RWPE1 (cell line): ENCODE data around the gene METTL4.

Experiments
- CTCF ChIA-PET: fragments of 350-600 bp; sonication (Branson Sonifier 250); formaldehyde crosslinking; extraction: SDS; loops from one replicate; lab custom pipeline; 2021; lab: Yijun Ruan, JAX
- POLR2A ChIA-PET: fragments of 400-600 bp; formaldehyde crosslinking; extraction: SDS; loops from one replicate; lab custom pipeline; 2020; ENCODE audit warnings: antibody characterized with exemption; ENCODE audit not compliant: low non-redundant PET; lab: Yijun Ruan, JAX
- DNase-seq: peaks from one replicate; pipeline ENCODE4 v3.0.0; 2012; ENCODE audit warnings: low spot score
- H3K27ac ChIP-seq: fragments of 450-650 bp; 2 replicates; pipeline ENCODE4 v1.5.1; 2017
- TF ChIP-seq, protein P1 (sequence below): fragments of 450-650 bp; conservative IDR thresholded peaks from 2 replicates; pipeline ENCODE4 v1.5.1; 2017; ENCODE audit warnings: low read depth, mild to moderate bottlenecking

Gene METTL4

DNA sequence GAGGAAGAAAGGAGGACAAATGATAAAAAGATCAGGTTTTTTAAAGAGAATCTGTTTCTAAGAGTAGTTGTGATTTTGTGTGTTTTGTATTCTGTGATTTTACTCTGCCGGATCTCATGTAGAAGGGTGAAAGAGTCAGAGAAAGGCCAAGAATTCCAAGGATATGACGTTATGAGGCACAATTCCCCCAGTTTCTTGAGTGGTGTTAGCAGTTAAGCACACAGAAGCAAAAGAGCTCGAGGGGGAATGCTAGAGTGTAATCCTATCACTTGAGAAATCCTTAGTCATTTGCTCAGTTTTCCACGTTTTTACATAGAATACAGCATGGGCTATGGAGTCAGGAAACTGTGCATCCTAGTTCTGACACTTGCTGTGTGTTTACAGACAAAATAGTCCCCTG, 34.8 kb downstream of the METTL4 start:
- no peak for DNase-seq
- TF ChIP-seq, protein P1, sequence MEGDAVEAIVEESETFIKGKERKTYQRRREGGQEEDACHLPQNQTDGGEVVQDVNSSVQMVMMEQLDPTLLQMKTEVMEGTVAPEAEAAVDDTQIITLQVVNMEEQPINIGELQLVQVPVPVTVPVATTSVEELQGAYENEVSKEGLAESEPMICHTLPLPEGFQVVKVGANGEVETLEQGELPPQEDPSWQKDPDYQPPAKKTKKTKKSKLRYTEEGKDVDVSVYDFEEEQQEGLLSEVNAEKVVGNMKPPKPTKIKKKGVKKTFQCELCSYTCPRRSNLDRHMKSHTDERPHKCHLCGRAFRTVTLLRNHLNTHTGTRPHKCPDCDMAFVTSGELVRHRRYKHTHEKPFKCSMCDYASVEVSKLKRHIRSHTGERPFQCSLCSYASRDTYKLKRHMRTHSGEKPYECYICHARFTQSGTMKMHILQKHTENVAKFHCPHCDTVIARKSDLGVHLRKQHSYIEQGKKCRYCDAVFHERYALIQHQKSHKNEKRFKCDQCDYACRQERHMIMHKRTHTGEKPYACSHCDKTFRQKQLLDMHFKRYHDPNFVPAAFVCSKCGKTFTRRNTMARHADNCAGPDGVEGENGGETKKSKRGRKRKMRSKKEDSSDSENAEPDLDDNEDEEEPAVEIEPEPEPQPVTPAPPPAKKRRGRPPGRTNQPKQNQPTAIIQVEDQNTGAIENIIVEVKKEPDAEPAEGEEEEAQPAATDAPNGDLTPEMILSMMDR, result no peak
- H3K27ac ChIP-seq, result no peak overlapping the region
- POLR2A ChIA-PET, result no interaction called here
- CTCF ChIA-PET, result interaction anchor here (0.6 kb wide), 1 partner anchor 9 kb away, joined by 3 read pairs; no protein-coding TSS in a partner anchor

DNA sequence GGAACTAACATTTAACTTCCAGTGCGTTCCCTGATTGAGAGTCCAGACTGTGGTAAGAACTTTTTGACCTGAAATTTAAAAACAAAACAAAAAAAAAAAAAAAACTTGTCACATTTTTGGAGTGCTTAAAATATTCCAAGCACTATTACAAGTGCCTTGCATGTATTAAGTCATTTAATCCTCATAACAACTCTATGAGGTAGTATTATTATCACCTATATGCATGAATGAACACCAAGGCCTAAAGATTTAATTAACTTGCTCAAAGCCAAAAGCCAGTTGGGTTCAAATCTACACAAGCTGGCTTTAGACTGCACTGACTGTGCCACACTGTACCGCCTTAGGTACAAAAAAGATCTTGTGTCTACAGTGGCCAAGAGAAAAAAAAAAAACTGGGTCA, 35.2 kb downstream of the METTL4 start:
- POLR2A ChIA-PET, result no interaction called here
- no peak for DNase-seq

DNA sequence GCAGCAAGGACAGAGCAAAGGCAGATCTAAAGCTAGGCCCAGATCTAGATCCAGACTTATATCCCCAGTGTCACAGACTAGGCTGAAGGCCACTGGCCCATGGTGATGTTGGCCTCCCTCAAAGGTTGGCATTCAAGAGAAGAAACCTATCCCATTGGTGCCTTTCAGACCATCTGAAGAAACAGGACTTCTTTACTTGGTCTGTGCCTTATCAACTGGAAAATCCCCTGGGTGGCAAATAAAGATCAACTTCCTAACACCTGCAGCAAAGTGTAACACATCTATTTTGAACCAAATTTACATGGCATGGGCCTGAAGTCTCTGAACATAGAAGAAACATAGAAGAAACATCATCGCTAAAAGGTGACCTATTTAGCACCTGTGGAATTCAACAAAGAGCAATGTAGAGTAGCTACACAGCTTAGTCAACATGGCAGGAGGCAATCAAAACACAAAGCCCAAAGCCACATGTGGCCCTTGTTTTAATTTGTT, 35.8 kb downstream of the METTL4 start:
- POLR2A ChIA-PET, result no interaction called here
- TF ChIP-seq, protein P1, result no peak
- H3K27ac ChIP-seq, result no peak overlapping the region
- no peak for DNase-seq
- CTCF ChIA-PET, result no interaction called here

More for the DNA sequence above, 35.2 kb downstream of the METTL4 start:
- H3K27ac ChIP-seq, result no peak overlapping the region
- TF ChIP-seq, protein P1, result no peak
- CTCF ChIA-PET, result interaction anchor here (0.6 kb wide), 1 partner anchor 8 kb away, joined by 3 read pairs; no protein-coding TSS in a partner anchor

DNA sequence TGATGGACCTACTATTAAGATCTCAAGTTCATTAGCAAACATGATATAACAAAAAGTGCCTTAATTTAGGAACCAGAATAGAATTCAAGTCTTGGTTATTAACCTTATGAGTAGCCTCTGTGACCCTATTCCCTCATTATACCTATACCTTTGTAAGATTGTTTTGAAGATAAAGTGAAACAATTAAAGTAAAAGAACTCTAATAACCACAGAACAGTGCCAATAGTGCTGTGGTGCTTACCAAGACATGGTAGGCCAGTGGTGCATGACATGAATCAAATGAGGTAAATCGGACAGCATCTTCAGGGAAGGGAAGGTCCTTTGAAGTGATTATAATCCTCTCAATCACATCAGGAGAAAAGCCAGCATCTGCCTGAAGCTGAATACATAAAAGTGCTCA, 36.4 kb downstream of the METTL4 start:
- ChIA-PET POLR2A (no interaction called here), CTCF (no interaction called here)
- TF ChIP-seq, protein P1, result no peak
- no peak overlapping the region for H3K27ac ChIP-seq
- DNase-seq, result no peak

DNA sequence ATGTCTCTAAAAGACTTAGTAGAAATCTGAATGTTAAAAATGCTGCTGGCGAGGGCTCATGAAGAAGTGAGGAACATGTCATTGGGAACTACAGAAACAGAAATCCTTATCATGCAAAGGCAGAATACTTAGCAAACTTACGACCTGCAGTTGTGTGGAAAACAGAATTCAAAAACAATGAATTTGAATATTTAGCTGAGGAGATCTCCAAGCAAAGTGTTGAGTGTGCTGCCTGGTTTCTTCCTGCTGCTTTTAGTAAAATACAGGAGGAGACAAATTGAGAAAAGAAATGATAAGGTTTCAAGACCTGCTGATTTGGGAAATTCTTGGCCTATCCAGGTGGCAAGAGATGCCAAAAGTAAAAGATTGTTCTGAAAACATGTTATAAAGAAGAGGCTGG, 38.5 kb downstream of the METTL4 start:
- TF ChIP-seq, protein P1, result no peak
- POLR2A ChIA-PET, result no interaction called here
- CTCF ChIA-PET, result no interaction called here
- no peak for DNase-seq
- no peak overlapping the region for H3K27ac ChIP-seq

DNA sequence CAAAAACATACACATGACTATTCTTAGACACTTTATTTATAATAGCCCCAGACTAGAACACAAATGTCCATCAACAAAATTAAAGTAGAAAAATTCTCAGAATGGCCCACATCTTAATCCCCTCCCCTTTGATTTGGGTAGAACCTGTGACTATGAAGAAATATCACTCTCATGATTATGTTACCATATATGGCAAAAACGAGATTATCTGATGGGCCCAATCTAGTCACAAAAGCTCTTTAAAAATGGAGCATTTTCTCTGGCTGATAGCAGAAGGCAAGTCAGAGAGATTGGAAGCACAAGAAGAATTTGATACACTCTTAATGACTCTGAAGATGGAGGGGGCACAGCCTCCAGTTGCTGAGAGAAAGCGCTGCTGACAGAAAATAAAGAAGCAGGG, 39.6 kb downstream of the METTL4 start:
- ChIA-PET CTCF (no interaction called here), POLR2A (no interaction called here)
- no peak overlapping the region for H3K27ac ChIP-seq
- no peak for DNase-seq
- TF ChIP-seq, protein P1, result no peak
